Glomerular endothelial cell (primary cell): ENCODE data around the gene ARHGEF4. TPM values are rescaled to one million over a fixed set of nuclear protein-coding genes. Genes with fewer than 3 reads are reported as not detected.
"Not testable (repeated sequence)": the region's sequence is repeated elsewhere in the genome, so short reads cannot be mapped to it uniquely, and the experiment has no call there.

Source experiments
- DNase-seq: peaks from one replicate; pipeline ENCODE4 v3.0.0-alpha.2; 2011; ENCODE audit warnings: low read depth, low spot score; ENCODE audit errors: extremely low read depth
- total RNA-seq: library from RNA; depleted of rRNA; stranded (reverse); fragments of >200 nt; gene quantifications from 2 replicates; pipeline ENCODE4 v1.2.3, GENCODE V29; 2015

Gene ARHGEF4
- total RNA-seq, 1 donor from 2014 or later: 0.58 TPM

- no peak for DNase-seq
These were observed 42.2 kb downstream of the ARHGEF4 start for GRCh38 chr2:130878933-130879332.

GRCh38 chr2:130882111-130882690 is 45.5 kb downstream of the ARHGEF4 start:
- DNase-seq: no peak

DNA sequence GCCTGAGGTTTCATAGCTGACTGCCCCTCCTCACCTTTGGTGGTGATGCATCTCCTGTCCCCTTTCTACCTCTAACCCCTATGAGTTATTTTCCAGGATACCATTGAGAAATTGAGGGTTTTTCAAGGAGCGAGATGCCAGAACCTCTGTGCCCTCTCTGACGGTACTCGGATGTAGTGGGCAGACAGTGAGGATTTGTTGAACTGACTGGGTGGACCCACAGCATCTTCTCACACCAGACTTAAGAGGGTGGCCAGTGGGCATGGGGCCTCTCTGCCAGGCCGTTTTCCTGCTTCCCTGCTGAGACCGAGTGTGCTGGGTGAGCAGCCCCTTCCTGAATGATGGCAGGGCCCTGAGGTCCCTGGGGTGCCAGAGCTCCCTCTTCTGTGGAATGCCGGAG is 46.3 kb downstream of the ARHGEF4 start:
- no peak for DNase-seq

DNA sequence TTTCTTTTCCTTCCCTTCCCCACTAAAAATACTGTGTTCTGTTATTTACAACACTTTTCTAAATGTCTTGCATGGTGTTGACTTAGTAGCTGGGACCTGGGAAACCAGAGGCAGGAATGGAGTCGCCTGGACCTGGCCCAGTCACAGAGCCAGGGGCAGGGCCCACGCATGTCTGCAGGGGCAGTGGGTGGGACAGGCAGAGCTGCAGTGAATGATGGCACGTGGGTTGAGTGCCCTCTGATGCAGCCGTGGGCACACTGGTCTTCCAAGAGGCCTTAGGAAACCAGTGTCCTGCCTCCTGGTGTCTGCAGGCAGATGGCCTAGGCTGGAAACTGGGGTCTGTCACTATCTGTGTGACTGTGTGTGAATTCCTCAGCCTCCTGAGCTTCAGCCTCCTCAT is 46.8 kb downstream of the ARHGEF4 start:
- no peak for DNase-seq

- DNase-seq: no peak
These were observed 47.3 kb downstream of the ARHGEF4 start for GRCh38 chr2:130884013-130884412.

DNA sequence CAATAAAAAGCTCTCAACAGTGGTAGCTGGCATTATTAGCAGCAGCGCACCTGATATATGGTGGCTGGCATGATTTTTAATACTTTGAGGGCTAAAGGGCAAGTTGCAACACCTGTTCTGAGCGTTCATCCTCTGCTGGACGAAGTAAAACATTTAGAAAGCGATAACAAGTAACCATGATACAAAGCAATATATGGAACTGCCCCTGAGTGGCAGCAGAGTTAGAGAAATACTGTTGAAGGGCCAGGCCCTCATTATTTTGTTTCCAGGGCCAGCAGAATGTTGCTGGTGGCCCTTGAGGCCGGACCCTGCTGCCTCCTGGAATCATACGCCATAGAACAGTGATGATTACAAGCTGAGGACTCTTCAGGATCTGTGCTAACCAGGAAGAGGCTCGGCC is 47.8 kb downstream of the ARHGEF4 start:
- no peak for DNase-seq

DNA sequence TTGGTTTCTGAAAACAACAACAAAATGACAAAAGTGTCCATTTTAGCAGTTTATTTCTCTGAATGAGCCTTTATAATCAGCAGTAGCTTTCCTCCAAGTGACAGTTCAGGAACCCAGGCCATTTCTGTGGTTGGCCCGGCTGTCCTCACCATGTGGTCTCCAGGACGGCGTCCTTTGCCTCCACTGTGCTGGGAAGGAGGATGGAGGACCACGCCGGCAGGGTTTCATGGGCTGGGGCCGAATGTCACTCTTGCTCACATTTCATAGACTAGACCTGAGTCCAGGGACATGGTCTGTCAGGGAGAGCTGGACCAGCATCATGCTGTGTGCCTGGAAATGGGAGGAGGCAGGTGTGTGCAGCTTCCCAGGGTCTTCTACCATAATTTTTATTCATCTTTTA is 50.9 kb downstream of the ARHGEF4 start:
- no peak for DNase-seq

DNA sequence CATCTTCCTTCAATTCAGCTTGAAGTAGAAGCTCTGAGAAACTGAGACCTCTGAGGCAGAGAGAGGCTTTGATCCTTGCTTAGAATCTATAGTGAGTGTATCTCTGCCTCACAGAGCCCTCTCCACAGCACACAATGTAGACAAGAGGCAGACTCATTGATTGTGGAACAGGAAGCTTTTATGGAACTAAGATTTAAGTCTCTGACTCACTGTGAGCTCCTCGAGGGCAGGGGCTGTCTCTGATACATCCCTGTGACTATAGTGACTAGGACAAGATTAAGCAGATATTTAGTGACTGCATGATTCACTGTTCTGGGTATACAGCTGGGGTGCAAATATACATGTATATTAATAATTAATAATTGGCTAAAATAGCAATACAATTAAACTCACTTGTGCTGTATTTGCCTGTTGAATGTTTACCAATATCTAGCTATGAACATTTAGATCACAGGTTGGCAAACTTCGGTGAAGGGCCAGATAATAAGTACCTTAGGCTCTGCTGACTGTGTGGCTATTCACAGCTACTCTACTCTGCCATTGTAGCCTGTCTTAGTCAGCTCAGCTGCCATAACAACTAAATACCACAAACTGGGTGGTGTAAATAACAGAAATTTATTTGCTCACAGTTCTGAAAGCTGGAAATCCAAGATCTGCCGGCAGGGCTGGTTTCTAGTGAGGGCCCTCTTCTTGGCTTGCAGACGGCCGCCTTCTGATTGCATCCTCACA is 54.4 kb downstream of the ARHGEF4 start:
- no peak for DNase-seq

DNA sequence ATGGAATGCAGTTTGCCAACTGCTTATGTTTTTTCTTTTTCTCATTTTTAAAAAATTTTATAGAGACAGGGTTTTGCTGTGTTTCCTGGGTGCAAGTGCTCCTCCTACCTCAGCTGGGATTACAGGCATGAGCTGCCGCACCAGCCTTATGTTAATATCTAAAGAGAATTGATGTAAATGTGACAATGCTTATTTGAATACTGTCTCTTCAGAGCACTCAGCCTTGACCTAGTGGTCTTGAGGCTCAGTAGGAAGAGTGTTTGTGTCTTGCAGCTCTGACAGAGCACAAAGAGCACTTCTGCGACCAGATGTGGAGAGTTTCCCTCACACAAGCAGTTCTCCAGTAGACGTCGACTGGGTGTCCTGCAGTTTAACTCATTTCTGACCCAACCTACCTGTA is 55.3 kb downstream of the ARHGEF4 start:
- no peak for DNase-seq

GRCh38 chr2:130892793-130893785 is 56.4 kb downstream of the ARHGEF4 start:
- no peak for DNase-seq

GRCh38 chr2:130894326-130894942 is 57.7 kb downstream of the ARHGEF4 start:
- no peak for DNase-seq

GRCh38 chr2:130896813-130897212 is 60.1 kb downstream of the ARHGEF4 start:
- no peak for DNase-seq

DNA sequence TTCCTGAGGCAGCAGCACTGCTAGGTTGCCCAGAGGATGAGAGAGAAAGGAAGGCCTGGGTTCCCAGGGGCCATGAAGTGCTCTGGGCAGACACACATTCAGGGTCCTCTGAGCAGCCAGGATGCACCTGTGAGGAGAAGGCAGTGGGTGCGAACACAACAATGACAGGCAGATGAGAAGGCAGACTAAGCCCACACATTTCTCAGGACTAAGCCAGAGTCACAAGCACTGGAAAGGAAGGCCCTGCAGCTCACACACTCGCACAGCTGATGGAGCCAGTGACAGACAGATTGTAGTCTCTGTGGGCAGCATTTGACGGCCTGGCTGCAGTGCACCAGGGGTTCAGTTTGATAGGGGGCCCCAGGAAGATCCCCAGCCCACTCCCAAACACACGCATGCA is 61.8 kb downstream of the ARHGEF4 start:
- DNase-seq: no peak

DNA sequence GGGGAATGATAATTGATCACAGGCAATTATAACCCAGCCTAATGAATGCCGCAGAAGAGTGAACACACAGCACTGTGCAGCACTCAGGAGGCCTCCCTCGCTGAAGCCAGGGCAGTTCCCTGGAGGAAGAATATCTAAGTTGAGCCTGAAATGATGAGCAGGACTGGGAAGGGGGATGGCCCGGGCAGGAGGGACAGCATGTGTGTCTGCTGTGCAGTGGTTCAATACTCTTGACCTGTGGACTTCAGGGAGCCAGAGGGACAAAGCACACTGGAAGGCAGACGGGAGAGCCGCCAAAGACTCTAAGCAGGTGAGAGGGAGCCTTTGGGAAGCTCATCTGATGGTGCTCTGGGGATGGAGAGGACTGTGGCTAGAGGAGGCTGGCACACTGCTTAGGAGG is 62.6 kb downstream of the ARHGEF4 start:
- DNase-seq: no peak

- no peak for DNase-seq
These were observed 64.3 kb downstream of the ARHGEF4 start for GRCh38 chr2:130901061-130901460.

DNA sequence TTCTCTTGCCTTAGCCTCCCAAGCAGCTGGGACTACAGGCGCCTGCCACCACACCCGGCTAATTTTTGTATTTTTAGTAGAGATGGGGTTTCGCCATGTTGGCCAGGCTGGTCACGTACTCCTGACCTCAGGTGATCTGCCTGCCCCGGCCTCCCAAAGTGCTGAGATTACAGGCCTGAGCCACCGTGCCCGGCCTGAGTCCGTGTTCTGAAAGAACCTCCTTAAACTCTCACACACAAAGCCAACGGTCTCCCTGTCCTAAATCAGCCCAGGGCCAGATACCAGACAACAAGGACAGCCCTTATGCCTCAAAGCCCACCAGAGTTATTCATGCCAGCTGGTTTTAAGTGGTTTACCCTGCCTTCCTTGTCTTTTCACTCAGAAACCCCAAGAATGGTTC is 64.9 kb downstream of the ARHGEF4 start:
- DNase-seq: not testable (repeated sequence)

- DNase-seq: no peak
These were observed 72.1 kb downstream of the ARHGEF4 start for GRCh38 chr2:130908832-130909231.

DNA sequence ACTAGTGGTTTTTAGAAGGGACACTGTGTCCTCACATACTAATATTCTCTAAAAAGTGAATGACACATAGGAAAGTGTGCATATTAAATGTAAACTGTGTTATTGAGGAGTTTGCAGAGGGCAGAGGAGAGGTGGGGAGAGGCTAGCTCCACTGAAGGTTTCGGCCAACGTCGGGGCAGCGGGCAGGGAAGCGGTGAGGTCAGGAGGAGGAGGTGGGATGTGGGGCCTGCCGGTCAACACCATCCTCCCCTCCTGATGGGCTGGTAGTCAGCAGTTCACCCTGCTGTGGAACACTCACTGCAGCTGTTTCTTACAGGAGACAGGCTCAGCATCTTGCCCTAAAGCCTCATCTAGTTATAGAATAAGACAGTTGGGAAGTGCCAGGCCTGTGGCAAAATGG is 74.2 kb downstream of the ARHGEF4 start:
- DNase-seq: no peak

GRCh38 chr2:130911482-130911881 is 74.8 kb downstream of the ARHGEF4 start:
- no peak for DNase-seq

- no peak for DNase-seq
These were observed 75.3 kb downstream of the ARHGEF4 start for GRCh38 chr2:130911996-130912395.

DNA sequence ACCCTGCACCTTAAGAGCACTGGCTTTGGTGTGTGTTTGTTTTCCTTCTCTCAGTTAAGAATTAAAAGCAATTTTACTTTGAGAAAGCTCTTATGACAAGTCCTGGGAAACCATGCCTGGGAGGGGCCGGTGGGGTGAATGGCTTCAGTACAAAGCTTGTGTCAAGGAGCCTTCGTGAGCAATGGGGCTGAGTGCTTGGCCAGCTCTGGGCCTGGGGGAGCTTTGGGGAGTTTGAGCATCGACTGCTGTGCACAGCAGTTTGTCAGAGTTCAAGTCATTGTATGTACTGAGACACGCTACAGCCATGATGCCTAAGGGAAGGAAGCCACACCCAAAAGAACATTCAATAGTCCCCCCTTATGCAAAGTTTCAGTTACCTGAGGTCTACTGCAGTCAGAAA is 75.8 kb downstream of the ARHGEF4 start:
- no peak for DNase-seq
